Parathyroid adenoma (tissue), 2 donors: Measurements from ENCODE around the gene DCHS2.

Source experiments
- H2AFZ ChIP-seq: fragments of 300-600 bp; sonication (generic); one replicate; pipeline ENCODE4 v1.7.0; 2017; ENCODE audit warnings: antibody characterized with exemption, mild to moderate bottlenecking
- H3K27ac ChIP-seq: fragments of 300-600 bp; sonication (generic); one replicate; pipeline ENCODE4 v1.7.0; 2017
- H3K27me3 ChIP-seq: fragments of 300-600 bp; sonication (generic); one replicate; pipeline ENCODE4 v1.7.0; 2017; ENCODE audit warnings: low read length; ENCODE audit not compliant: control insufficient read depth, insufficient read depth
- H3K36me3 ChIP-seq: fragments of 300-600 bp; sonication (generic); one replicate; pipeline ENCODE4 v1.7.0; 2017; ENCODE audit warnings: low read length; ENCODE audit not compliant: control insufficient read depth, insufficient read depth
- H3K4me1 ChIP-seq: fragments of 300-600 bp; sonication (generic); one replicate; pipeline ENCODE4 v1.7.0; 2017; ENCODE audit warnings: control low read depth
- H3K4me2 ChIP-seq: fragments of 300-600 bp; sonication (generic); one replicate; pipeline ENCODE4 v1.7.0; 2017; ENCODE audit warnings: low read length
- H3K4me3 ChIP-seq: fragments of 300-600 bp; sonication (generic); one replicate; pipeline ENCODE4 v1.7.0; 2017; ENCODE audit warnings: low read depth, low read length
- H3K79me2 ChIP-seq: fragments of 300-600 bp; sonication (generic); one replicate; pipeline ENCODE4 v1.7.0; 2017; ENCODE audit warnings: control low read depth
- H3K9ac ChIP-seq: fragments of 300-600 bp; sonication (generic); one replicate; pipeline ENCODE4 v1.7.0; 2017; ENCODE audit warnings: mild to moderate bottlenecking
- H3K9me3 ChIP-seq: fragments of 300-600 bp; sonication (generic); one replicate; pipeline ENCODE4 v1.7.0; 2017; ENCODE audit warnings: low read length; ENCODE audit not compliant: control insufficient read depth
- TF ChIP-seq, protein P1 (sequence below): fragments of 300-600 bp; sonication (generic); IDR thresholded peaks from one replicate; pipeline ENCODE4 v1.7.0; 2017; ENCODE audit warnings: antibody characterized with exemption, mild to moderate bottlenecking
- donor health status: primary hyperparathyroidism.

DCHS2 gene

DNA sequence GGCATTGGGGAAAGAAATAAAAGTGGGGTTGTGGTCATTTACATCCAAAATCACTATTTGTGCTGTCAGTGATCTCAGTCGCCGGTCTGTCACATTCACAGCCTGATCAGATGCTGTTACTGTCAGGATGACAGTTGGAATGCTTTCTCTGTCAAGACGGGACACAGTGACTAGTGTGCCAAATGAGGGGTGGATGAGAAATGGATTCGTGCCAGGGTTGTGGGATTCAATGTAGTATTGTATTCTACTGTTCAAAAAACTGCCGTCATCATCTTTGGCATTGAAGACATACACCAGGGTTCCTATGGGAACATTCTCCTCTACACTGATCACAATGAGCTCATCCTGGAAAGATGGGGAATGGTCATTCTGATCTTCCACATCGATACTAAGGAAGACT lies 171.1 kb downstream of the DCHS2 start:
- no peaks in the 10 kb centered on the region for H3K36me3 ChIP-seq
- no peaks in the 10 kb centered on the region for H3K79me2 ChIP-seq
- H3K9ac ChIP-seq: no peak overlapping the region
- H3K27me3 ChIP-seq: no peaks in the 10 kb centered on the region
- no peaks in the 10 kb centered on the region for H3K4me1 ChIP-seq
- TF ChIP-seq, protein P1, sequence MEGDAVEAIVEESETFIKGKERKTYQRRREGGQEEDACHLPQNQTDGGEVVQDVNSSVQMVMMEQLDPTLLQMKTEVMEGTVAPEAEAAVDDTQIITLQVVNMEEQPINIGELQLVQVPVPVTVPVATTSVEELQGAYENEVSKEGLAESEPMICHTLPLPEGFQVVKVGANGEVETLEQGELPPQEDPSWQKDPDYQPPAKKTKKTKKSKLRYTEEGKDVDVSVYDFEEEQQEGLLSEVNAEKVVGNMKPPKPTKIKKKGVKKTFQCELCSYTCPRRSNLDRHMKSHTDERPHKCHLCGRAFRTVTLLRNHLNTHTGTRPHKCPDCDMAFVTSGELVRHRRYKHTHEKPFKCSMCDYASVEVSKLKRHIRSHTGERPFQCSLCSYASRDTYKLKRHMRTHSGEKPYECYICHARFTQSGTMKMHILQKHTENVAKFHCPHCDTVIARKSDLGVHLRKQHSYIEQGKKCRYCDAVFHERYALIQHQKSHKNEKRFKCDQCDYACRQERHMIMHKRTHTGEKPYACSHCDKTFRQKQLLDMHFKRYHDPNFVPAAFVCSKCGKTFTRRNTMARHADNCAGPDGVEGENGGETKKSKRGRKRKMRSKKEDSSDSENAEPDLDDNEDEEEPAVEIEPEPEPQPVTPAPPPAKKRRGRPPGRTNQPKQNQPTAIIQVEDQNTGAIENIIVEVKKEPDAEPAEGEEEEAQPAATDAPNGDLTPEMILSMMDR: no peak
- H2AFZ ChIP-seq: no peak overlapping the region
- H3K4me3 ChIP-seq: no peak overlapping the region
- no peaks in the 10 kb centered on the region for H3K9me3 ChIP-seq
- no peak overlapping the region for H3K4me2 ChIP-seq
- H3K27ac ChIP-seq: no peak overlapping the region

- H3K4me2 ChIP-seq: no peak overlapping the region
- no peak overlapping the region for H3K27ac ChIP-seq
- H3K36me3 ChIP-seq: no peaks in the 10 kb centered on the region
- H3K9me3 ChIP-seq: no peaks in the 10 kb centered on the region
- no peak overlapping the region for H3K4me3 ChIP-seq
- TF ChIP-seq, protein P1: no peak
- H3K79me2 ChIP-seq: no peaks in the 10 kb centered on the region
- H2AFZ ChIP-seq: no peak overlapping the region
- no peaks in the 10 kb centered on the region for H3K4me1 ChIP-seq
- no peaks in the 10 kb centered on the region for H3K27me3 ChIP-seq
- no peak overlapping the region for H3K9ac ChIP-seq
These were observed 171.9 kb downstream of the DCHS2 start for GRCh38 chr4:154319736-154320135.

DNA sequence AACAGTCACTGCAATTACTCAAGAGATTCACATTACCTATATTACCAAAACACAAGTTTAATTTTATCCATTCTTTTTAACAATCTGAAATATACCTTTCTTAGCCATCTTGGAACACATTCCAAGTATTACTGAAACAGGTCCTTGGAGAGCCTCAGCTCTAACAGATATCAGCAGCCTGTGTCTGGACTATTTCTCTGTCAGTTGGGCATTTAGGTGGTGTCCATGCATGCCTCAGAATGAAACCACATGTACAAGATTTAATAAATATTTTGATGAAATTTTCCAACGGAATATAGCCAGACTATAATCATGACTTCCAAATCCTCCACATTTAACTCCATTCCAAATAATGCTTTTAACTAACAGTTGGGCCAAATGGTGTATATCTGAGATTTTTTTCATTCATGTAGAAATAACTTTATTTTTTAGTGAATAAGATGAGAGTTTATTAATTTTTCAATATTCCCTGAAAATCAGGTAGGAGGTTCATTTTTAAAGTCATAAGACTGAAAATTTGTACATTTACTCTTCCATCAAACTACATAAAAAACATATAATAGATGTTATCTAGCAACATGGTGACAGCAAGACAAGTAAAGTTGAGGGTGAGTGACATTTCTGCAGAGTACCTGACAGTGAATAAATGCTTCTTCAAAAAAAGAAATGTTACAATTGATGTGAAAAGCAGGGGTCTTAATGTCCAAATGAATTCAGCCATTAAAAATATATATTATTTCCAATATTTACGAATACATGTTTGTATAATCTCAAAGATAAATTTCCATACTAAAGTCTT lies 174.2 kb downstream of the DCHS2 start:
- Histone ChIP-seq H3K27me3 (no peaks in the 10 kb centered on the region), H3K4me1 (no peaks in the 10 kb centered on the region), H3K9ac (no peak overlapping the region), H3K27ac (no peak overlapping the region), H3K4me3 (no peak overlapping the region), H3K36me3 (no peaks in the 10 kb centered on the region), H2AFZ (no peak overlapping the region), H3K79me2 (no peaks in the 10 kb centered on the region), H3K9me3 (no peaks in the 10 kb centered on the region), H3K4me2 (no peak overlapping the region)
- TF ChIP-seq, protein P1: no peak

DNA sequence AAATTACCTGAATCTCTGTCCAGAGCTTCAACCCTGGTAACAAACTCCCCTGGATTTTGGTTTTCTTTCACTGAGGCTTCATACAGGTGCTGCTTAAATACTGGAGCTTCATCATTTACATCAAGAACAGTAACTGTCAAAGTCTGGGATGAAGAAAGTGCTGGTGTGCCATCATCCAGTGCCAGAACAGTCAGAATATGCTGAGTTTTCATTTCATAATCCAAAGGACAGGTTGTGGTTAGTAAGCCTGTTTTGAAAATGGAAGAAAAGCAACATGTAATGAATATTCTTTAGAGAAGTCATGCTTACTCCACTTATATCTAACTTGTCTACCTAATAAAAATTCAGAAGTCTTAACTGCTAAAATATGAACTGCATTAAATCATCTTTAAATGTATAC lies 175.9 kb downstream of the DCHS2 start:
- Histone ChIP-seq H2AFZ (no peak overlapping the region), H3K4me2 (no peak overlapping the region), H3K36me3 (no peaks in the 10 kb centered on the region), H3K27me3 (no peaks in the 10 kb centered on the region), H3K9ac (no peak overlapping the region), H3K79me2 (no peaks in the 10 kb centered on the region), H3K4me3 (no peak overlapping the region), H3K27ac (no peak overlapping the region), H3K4me1 (no peaks in the 10 kb centered on the region), H3K9me3 (no peaks in the 10 kb centered on the region)
- TF ChIP-seq, protein P1: no peak

DNA sequence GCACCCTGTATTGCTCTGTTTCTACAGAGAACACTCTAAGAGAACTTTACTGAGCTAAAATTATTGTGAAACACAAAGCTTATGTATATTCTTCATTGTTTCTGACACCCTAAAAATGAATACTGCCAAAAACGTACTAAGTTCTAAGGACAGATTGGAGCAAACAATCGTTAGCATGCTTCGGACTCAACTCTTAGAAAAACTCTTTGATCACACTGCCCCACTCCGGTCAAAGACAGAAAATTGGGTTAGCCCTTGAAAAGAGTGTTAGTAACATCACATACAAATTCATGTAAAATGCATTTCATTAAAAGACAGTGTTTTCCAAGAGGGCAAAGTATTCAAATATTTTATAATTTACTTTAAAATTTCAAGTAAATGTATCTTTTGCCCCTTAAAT lies 177.4 kb downstream of the DCHS2 start:
- Histone ChIP-seq H2AFZ (no peak overlapping the region), H3K9me3 (no peaks in the 10 kb centered on the region), H3K79me2 (no peaks in the 10 kb centered on the region), H3K4me2 (no peak overlapping the region), H3K9ac (no peak overlapping the region), H3K4me3 (no peak overlapping the region), H3K27me3 (no peaks in the 10 kb centered on the region), H3K36me3 (no peaks in the 10 kb centered on the region), H3K27ac (no peak overlapping the region), H3K4me1 (no peaks in the 10 kb centered on the region)
- TF ChIP-seq, protein P1: no peak
